ENCODE results near the gene HOMER2.
"Not testable (repeated sequence)": the region's sequence is repeated elsewhere in the genome, so short reads cannot be mapped to it uniquely, and the experiment has no call there.

The HOMER2 gene

DNA sequence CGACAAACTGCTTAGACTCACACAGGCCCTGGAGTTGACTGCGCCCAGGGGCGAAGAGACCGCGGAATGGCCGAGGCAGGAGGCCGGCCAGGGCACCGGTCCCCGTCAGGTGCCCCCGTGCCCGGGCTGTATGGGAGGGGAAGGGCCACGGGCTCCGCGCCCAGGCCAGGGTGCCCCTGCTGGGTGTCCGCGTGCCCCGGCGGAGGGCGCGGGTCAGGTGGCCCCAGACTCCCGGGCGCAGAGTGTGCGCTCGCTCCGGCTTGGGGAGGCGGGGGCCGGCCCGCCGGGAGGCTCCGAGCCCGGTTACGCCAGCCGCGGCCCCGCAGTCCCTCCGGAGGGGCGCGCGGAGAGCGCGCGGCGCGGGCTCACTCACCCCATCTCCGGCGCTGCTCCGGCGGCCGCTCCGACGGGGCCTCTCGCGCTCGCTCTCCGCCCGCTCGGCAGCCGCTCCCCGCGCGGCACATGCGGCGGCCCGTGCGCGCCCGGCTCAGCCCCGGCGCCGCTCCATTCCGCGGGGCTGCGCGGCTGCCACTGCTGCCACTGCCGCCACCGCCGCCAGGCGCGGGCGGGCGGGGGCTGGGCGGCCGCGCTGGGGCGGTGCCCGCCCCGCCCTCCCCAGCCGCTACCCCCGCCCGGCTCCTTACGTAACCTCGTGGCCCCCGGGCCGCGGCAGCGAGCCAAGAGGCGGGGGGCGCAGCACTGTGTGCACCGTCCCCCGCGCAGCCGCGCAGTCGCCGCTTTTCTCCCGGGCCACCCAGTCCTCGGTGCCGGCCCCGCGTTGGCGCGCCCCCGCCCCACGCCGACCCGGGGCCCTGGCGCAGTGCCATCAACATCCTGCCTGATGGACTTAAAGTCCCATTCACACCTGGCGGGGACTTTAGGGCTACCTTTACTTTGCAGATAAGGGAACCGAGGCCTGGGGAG, at the start of gene HOMER2:
Gene HOMER2 (minus strand): TSS at position 563 of the 924 bp plus-strand sequence. CDS start 185 bp downstream, at position 378.
- DNase-seq (ENCODE audit: low read depth) = no peak

GRCh38 chr15:83000672-83001031, 48.1 kb upstream of the HOMER2 start:
- not testable (repeated sequence) for DNase-seq (ENCODE audit: low read depth)

GRCh38 chr15:82999905-83000671, 47.6 kb upstream of the HOMER2 start:
- no peak for DNase-seq (ENCODE audit: low read depth)

DNA sequence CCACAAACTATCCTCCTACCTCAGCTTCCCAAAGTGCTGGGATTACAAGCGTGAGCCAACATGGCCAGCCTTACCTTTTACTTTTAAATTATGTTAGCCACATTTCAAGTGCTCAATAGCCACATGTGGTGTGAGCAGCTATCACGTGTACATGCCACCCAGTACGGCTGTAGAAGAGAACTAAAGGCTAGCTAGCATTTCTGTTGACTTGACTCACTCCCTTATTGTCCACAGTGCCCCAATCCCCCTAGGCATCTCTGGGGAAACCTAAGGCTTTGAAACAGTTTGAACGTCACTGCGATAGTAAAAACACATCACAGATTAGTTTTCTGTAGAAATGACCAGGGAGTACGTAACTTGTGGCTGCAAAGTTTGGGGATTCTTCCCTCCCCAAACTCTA, 46.9 kb upstream of the HOMER2 start:
- no peak for DNase-seq (ENCODE audit: low read depth)

- DNase-seq (ENCODE audit: low read depth) = no peak
Measured at GRCh38 chr15:82995938-82996337, 43.4 kb upstream of the HOMER2 start.

DNA sequence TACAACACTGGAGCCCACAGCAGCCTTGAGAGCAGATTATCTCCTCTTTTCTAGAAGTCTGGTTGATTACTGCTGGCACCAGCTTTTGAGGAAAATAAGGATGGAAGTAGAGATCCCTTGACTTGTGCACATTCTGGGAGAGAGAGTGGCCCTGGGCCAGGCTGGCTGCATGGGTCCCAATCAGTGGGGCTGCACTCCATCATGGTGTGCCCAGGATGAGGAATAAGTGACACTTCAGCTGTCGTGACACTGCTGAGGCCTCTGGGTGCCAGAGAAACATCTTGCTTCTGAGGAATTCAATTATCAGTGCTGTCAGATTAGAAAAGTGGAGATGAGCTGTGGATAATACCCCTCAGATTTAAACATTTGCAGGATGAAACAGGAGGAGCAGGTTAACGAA, 42.6 kb upstream of the HOMER2 start:
- DNase-seq (ENCODE audit: low read depth) = no peak

DNA sequence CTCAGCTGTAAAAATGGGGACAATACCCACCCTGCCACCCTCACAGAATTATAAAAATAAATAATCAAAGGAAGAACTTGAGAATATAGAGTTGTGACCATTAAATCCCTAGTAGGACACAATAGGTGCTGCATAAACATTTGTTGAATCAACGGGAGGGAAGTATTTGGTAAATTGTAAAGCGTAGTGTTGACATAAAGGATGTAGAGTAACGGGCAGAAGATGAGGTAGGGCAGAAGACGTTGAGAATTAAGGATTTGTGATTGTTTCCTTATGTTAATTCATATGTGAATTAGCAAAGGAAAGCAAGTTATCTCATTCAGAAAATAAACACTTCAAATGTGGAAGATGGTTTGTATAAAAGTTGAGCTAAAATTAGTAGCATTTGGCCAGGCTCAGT, 40.6 kb upstream of the HOMER2 start:
- DNase-seq (ENCODE audit: low read depth) = no peak

GRCh38 chr15:82992436-82992998, 40.0 kb upstream of the HOMER2 start:
- DNase-seq (ENCODE audit: low read depth) = no peak

- no peak for DNase-seq (ENCODE audit: low read depth)
Measured at GRCh38 chr15:82986442-82986780, 33.9 kb upstream of the HOMER2 start.

- peak; percentile 87 for DNase-seq (ENCODE audit: low read depth)
Measured at GRCh38 chr15:82985688-82986441, 33.3 kb upstream of the HOMER2 start, which contains the start of gene RAMAC. Gene RAMAC, plus strand, starts transcription at chr15:82986210. Its CDS starts 2,809 bp downstream, at chr15:82989019.

DNA sequence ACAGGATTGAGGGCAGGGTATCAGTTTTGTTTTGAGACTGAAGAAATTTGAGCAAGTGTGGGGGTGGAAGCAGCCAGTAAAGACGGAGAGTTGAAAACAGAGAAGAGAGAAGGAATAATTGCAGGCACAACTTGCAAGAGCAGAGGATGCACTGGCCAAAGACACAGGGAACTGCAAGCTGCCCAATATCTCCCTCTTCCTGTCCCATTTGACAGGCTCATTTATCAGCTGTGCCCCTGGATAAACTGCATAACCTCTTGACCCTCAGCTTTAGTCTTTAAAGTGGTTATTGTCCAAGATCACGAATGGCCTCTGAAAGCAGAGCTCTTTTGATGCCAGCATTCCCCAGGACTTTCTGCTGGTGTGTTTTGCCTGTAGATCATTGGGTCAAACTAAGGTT, 28.5 kb upstream of the HOMER2 start:
- no peak for DNase-seq (ENCODE audit: low read depth)

DNA sequence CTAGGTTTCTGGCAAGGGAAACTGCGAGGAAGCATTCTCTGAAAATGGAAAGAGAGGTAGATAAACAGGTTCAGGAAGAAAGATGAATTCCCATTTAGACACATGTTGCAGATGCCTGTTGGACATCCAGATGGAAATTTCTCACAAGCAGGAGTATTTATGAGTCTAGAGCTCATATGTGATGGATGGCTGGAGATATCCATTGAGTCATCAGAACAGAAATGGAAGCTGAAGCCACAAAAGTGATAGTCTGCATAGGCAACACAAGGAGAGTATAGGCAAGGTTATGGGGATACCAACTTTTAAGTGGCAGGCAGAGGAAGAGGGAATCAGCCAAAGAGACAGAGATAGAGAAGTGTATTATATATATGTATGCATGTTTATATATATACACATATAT, 27.2 kb upstream of the HOMER2 start:
- no peak for DNase-seq (ENCODE audit: low read depth)

- DNase-seq (ENCODE audit: low read depth) = no peak
Measured at GRCh38 chr15:82978438-82978837, 25.9 kb upstream of the HOMER2 start.

DNA sequence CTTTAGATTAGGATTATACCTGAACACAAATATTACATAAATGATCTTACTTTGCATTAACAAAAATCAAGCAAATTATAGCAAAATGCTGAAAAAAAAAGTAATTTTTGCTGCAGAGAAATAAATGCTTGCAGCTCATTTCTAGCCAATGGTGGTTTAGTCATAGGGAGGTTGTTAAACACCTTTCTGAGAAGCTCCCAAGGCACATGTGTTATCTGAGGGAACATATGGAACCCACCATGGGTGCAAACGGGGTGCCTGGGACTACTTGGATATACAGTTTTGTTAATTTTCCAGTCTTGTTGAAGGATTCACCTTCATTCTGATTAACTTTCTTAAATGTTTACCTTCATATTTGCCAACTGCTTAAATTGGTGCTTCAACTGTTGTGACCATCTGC, 24.6 kb upstream of the HOMER2 start:
- DNase-seq (ENCODE audit: low read depth) = no peak

DNA sequence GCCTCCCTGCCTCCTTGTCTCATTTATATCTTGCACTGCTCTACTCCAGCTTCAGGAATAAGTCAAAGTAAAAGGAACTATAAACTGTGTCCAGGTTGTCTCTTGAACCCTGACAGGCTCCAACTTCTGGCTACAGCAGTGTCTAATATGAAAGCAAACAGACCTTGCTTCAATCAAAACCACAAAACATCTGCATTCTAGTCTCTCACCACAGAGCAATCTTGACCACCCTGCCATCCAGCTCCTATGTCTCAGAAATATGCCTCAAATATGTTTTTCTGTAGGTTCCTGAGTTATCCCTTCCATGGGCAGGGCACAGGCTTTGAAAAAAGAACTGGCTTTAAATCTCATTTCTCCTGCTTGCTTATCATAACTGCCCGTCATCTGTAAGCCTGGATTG, 20.5 kb upstream of the HOMER2 start:
- DNase-seq (ENCODE audit: low read depth) = no peak

DNA sequence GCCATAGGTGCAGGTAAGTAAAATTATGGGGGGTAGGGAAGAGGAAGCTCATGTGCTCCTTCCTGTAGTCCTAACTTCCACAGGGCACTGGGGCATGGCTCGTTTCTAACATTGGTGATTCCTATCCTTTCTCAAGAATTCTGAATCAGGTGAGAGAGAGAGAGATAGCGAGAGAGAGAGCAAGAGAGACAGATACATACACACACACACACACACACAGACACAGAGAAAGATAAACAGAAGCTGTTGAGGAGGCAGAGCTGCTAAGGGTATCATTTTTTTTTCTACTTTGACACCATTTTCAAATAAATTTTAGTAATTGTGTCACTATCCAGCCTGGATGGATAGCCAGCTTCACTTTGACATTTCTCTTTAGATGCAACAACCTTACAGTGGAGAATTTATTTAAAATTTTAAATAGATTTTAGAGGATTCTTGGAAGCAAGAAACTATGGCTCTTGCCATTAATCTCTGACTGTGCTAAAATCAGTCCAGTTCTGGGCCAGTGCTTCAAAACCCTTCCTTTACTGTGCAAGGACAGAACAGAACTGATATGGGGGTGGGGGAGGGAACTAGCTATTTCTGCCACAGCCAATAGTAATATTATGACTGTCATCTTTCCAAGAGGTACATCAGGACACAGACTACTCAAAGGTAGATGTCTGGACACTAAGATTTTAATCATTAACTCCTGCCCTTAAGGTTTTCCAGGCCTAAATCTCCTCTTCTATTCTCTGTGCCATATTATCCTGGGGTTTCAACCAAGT, 18.9 kb upstream of the HOMER2 start:
- DNase-seq (ENCODE audit: low read depth) = no peak

DNA sequence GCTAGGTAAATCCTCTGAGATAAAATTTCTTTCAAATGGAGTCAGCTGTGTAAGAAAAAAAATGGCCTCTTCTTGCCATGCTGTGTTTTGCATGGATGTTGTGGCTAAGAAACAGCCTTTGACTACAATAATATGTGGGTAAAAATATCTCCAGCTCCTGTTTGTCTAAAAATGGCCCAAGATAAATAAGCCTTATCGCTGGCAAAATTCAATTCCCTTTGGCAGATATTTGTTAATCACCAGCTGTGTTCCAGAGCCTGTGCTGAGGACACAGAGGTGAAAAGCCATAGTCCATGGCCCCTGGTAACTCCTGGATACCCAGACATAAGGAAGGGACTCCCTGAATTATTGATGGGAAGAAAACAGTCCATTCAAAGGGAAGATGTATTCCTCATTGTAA, 18.2 kb upstream of the HOMER2 start:
- DNase-seq (ENCODE audit: low read depth) = no peak

DNA sequence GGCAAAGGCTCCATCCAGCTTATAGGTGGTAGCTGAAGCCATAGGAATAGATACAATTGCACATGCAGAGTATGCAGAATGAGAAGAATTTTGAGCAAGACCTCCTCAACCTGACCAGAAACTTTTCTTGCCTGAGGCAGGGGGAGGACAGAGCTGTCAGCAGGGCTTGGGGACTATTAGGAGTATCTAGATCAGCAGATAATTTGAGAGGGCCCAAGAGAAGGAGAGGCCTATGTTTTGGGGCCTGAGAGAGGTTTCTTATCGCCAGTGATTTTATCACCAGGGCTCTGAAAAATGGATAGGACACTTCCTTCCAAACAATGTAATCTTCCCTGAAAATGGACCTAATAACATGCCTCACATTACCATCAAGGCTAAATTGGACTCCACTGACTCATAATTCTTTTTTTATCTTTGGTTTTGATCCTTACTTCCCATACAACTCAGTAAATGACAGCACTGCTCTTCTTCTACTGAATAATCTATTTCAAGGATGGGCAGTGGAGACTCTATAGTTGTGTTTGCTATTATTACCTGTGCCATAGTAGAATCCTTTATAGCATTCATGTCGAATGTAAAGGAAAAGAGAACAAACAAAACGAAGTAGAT, 17.7 kb upstream of the HOMER2 start:
- DNase-seq (ENCODE audit: low read depth) = no peak

- no peak for DNase-seq (ENCODE audit: low read depth)
Measured at GRCh38 chr15:82969353-82969752, 16.8 kb upstream of the HOMER2 start.

DNA sequence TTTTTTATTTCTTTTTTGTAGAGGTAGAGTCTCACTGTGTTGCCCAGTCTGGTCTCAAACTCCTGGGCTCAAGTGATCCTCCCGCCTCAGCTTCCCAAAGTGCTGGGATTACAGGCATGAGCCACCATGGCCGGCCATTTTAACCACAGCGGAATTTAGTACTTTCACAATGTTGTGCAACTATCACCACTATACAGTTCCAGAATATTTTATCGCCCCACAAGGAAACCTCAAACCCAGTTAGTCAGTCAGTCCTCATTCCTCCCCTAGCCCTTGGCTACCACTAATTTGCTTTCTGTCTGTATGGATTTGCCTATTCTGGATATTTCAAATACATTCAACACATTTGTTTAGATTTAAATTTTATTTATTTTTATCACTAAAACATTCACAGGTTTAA, 15.5 kb upstream of the HOMER2 start:
- DNase-seq (ENCODE audit: low read depth) = no peak

DNA sequence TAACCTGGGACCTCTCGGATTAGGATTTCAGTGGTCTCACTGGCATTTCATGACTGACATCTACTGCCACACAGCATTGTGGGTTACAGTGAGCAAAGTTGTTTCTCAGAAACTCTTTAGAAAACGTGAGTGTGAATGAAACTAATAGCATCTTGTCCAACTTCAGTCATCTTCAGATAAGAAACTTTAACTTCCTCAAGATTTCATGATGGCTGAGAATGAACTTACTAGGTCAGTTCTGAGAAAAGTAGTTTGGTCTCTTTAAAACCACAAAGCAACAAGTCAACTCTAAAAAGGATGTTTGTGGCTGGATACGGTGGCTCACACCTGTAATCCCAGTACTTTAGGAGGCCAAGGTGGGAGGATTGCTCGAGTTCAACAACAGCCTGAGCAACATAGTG, 14.2 kb upstream of the HOMER2 start:
- no peak for DNase-seq (ENCODE audit: low read depth)
